ENCODE data around the gene CACNA1B.

GRCh38 chr9:138050472-138051330, 173.1 kb downstream of the CACNA1B start:
- no peak for TF ChIP-seq CTCF (IDR thresholded peaks at IDR 0.05)
- no peak for TF ChIP-seq POLR2A (IDR thresholded peaks at IDR 0.05)
